CD8-positive, alpha-beta memory T cell (primary cell): ENCODE measurements around the gene MAP3K12. TPM values are rescaled to one million over a fixed set of nuclear protein-coding genes. Genes with fewer than 3 reads are reported as not detected.
A peak's percentile ranks its signal among the peaks of the same experiment; 100 is the strongest.

ENCODE experiments used
- CTCF ChIA-PET: fragments of 350-600 bp; sonication (Branson Sonifier 250); formaldehyde crosslinking; loops from one replicate; lab custom pipeline; 2021; ENCODE audit warnings: antibody characterized with exemption; lab: Charles Lee
- POLR2A ChIA-PET: fragments of 350-600 bp; sonication (Branson Sonifier 250); formaldehyde crosslinking; loops from one replicate; lab custom pipeline; 2021; ENCODE audit warnings: antibody characterized with exemption; lab: Charles Lee
- DNase-seq, 5 donors: peaks; one replicate each; pipeline versions ENCODE4 v3.0.0 to v3.0.0-alpha.2; 2020 to 2022; ENCODE audit warnings: mixed read lengths in 1 of 5
- H3K27ac ChIP-seq: one replicate; pipeline ENCODE4 v1.7.0; 2013; ENCODE audit warnings: low read depth, mild to moderate bottlenecking, low read length, moderate library complexity
- H3K27me3 ChIP-seq: 2 replicates; pipeline ENCODE4 v1.7.0; 2013; ENCODE audit warnings: low read length, mild to moderate bottlenecking; ENCODE audit not compliant: insufficient read depth, poor library complexity, severe bottlenecking
- H3K36me3 ChIP-seq: 2 replicates; pipeline ENCODE4 v1.7.0; 2013; ENCODE audit warnings: mild to moderate bottlenecking, low read length, moderate library complexity; ENCODE audit not compliant: insufficient read depth
- H3K4me1 ChIP-seq: 2 replicates; pipeline ENCODE4 v1.7.0; 2013; ENCODE audit warnings: mild to moderate bottlenecking, low read length, moderate library complexity; ENCODE audit not compliant: insufficient read depth
- H3K4me3 ChIP-seq: 2 replicates; pipeline ENCODE4 v1.7.0; 2013; ENCODE audit warnings: mild to moderate bottlenecking, low read length
- H3K9me3 ChIP-seq: 2 replicates; pipeline ENCODE4 v1.7.0; 2013; ENCODE audit warnings: mild to moderate bottlenecking, low read length
- H3K27ac Mint-ChIP-seq, 8 donors: one replicate each; pipeline ENCODE4 v1.8.0; 2020 to 2021; ENCODE audit warnings: mixed read lengths in 8 of 8, mild to moderate bottlenecking in 6 of 8, inconsistent platforms in 3 of 8, moderate library complexity in 3 of 8
- H3K27me3 Mint-ChIP-seq, 2 donors: one replicate each; pipeline ENCODE4 v1.8.0; 2020 to 2021; ENCODE audit warnings: mixed read lengths in 2 of 2, mild to moderate bottlenecking in 1 of 2, moderate library complexity in 1 of 2
- H3K36me3 Mint-ChIP-seq, 3 donors: one replicate each; pipeline ENCODE4 v1.8.0; 2020 to 2021; ENCODE audit warnings: mixed read lengths in 3 of 3, inconsistent platforms in 1 of 3, mild to moderate bottlenecking in 1 of 3
- H3K4me1 Mint-ChIP-seq, 3 donors: one replicate each; pipeline ENCODE4 v1.8.0; 2020 to 2021; ENCODE audit warnings: mixed read lengths in 3 of 3, inconsistent platforms in 1 of 3, mild to moderate bottlenecking in 1 of 3
- H3K4me3 Mint-ChIP-seq, 7 donors: one replicate each; pipeline ENCODE4 v1.8.0; 2020 to 2021; ENCODE audit warnings: mixed read lengths in 7 of 7, mild to moderate bottlenecking in 6 of 7, moderate library complexity in 4 of 7, inconsistent platforms in 2 of 7
- H3K9me3 Mint-ChIP-seq, 5 donors: one replicate each; pipeline ENCODE4 v1.8.0; 2020 to 2022; ENCODE audit warnings: mixed read lengths in 5 of 5, mild to moderate bottlenecking in 3 of 5, moderate library complexity in 2 of 5, inconsistent platforms in 1 of 5
- polyA plus RNA-seq: library from polyadenylated mRNA; unstranded; fragments of 300-500 nt; fragmentation: Illumina TruSeq; gene quantifications from one replicate; pipeline ENCODE4 v1.2.3, GENCODE V29; 2021
- total RNA-seq, 2 experiments: library from RNA; stranded (reverse); gene quantifications; one replicate each; pipeline ENCODE4 v1.2.3, GENCODE V29; 2021

The MAP3K12 gene
- total and polyA plus RNA-seq, 3 experiments from 2014 or later, result 6.9 to 11.9 (median 11.9) TPM

DNA sequence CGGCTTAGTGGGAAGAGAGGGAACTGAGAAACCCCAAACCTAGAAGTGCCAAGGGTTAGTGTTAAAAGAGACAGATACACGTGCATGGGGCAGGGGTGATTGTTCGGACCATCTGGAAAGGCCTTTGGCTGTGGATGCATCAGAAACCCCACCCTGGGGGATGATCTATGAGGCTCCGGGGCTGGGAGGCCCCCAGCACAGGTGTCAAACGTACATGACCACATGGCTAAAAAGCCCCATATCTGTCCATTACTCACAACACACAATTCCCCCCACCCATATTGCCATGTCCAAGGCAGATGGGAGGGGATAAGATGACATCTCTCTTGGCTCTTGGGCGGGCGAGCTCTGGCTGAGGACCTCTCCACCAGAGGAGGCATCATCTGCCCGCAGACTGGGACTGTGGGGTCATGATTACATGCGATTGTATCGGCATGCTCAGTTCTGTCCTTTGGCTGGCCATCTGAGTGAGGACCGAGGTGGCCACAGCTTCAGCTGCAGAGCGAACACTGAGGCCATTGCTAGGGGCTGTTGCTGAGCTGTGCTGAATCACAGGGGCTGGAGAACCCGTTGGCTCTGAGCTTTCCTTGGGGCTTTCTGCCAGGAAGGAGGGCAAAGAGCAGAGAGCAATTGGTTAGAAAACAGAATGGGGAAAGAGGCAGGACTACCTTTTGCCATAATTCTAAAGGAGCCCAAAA lies 17.6 kb upstream of the MAP3K12 start:
- no peak for DNase-seq
- H3K27me3 Mint-ChIP-seq, result no peaks in the 10 kb centered on the region
- H3K4me1 Mint-ChIP-seq, result no peaks in the 10 kb centered on the region
- Histone ChIP-seq H3K36me3 (peaks cover 58% of the 10 kb centered on the region), H3K27ac (no peak overlapping the region), H3K4me1 (no peaks in the 10 kb centered on the region), H3K4me3 (no peak overlapping the region), H3K9me3 (no peaks in the 10 kb centered on the region), H3K27me3 (no peaks in the 10 kb centered on the region)
- H3K36me3 Mint-ChIP-seq, result peaks cover 0 to 82% (median 18%) of the 10 kb centered on the region in 3 donors
- no peaks in the 10 kb centered on the region for H3K9me3 Mint-ChIP-seq
- peak overlapping the region in 2 of 8 donors; percentile 45 to 72 for H3K27ac Mint-ChIP-seq
- ChIA-PET POLR2A (no interaction called here), CTCF (interaction anchor here (1.1 kb wide), 1 partner anchor 8 kb away, joined by 3 read pairs; no protein-coding TSS in a partner anchor)
- no peak overlapping the region for H3K4me3 Mint-ChIP-seq

- Mint-ChIP-seq H3K27ac (peak overlapping the region in 4 of 8 donors; percentile 1 to 78 (median 20)), H3K36me3 (peaks cover 0 to 80% (median 9%) of the 10 kb centered on the region in 3 donors), H3K9me3 (no peaks in the 10 kb centered on the region), H3K4me1 (no peaks in the 10 kb centered on the region), H3K27me3 (no peaks in the 10 kb centered on the region), H3K4me3 (no peak overlapping the region)
- Histone ChIP-seq H3K27ac (no peak overlapping the region), H3K9me3 (no peaks in the 10 kb centered on the region), H3K36me3 (peaks cover 48% of the 10 kb centered on the region), H3K4me3 (no peak overlapping the region), H3K27me3 (no peaks in the 10 kb centered on the region), H3K4me1 (no peaks in the 10 kb centered on the region)
- CTCF ChIA-PET, result no interaction called here
- no peak for DNase-seq
- POLR2A ChIA-PET, result no interaction called here
Observed at GRCh38 chr12:53515291-53515680, 16.0 kb upstream of the MAP3K12 start.

- no peak for DNase-seq
- Mint-ChIP-seq H3K4me1 (no peaks in the 10 kb centered on the region), H3K27me3 (no peaks in the 10 kb centered on the region), H3K9me3 (no peaks in the 10 kb centered on the region), H3K27ac (peak overlapping the region in 4 of 8 donors; percentile 1 to 78 (median 28)), H3K4me3 (no peak overlapping the region), H3K36me3 (peaks cover 0 to 77% (median 6%) of the 10 kb centered on the region in 3 donors)
- Histone ChIP-seq H3K9me3 (no peaks in the 10 kb centered on the region), H3K36me3 (peaks cover 45% of the 10 kb centered on the region), H3K27ac (no peak overlapping the region), H3K27me3 (no peaks in the 10 kb centered on the region), H3K4me1 (no peaks in the 10 kb centered on the region), H3K4me3 (no peak overlapping the region)
- CTCF ChIA-PET, result no interaction called here
- POLR2A ChIA-PET, result no interaction called here
Observed at GRCh38 chr12:53514628-53515290, 15.5 kb upstream of the MAP3K12 start.

DNA sequence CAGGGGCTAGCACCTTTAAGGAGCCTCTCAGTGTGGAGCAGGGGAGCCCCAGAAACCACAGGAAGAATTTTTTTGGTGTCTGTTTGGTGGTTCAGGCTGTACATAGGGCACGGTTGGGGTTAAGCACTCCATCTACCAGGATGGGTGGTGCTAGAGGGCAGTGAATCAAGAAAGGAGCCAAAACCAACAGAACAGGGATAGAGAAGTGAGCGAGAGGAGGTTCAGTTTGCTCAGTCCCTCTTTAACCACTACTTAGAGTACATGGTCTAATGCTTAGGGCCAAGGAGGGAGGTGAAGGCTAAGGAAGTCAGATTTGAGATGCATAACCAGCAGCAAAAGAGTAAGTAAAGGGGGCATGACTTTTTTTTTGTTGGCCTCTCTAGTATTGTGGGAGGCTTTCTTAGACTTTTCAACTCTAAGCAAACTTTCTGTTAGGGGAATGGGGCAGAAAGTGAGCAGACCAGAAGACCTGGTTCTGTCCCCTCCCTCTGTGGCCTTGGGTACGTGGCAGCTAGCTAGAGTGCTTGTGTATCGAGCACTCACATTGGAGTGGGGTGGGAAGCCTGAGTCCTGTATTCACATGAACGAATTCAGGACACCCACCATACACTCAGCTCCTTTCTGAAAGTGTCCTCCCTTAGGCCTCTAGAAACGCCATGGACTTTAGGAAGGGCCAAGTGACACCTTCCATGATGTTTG lies 14.6 kb upstream of the MAP3K12 start:
- H3K4me1 Mint-ChIP-seq, result peaks cover 0 to 4% (median 4%) of the 10 kb centered on the region in 3 donors
- no peaks in the 10 kb centered on the region for H3K9me3 Mint-ChIP-seq
- H3K27me3 Mint-ChIP-seq, result no peaks in the 10 kb centered on the region
- no peak for DNase-seq
- H3K9me3 ChIP-seq, result no peaks in the 10 kb centered on the region
- no peak overlapping the region for H3K4me3 Mint-ChIP-seq
- peaks cover under 1% of the 10 kb centered on the region for H3K4me1 ChIP-seq
- H3K36me3 ChIP-seq, result peaks cover 45% of the 10 kb centered on the region
- H3K27ac ChIP-seq, result no peak overlapping the region
- H3K36me3 Mint-ChIP-seq, result peaks cover 0 to 70% (median 6%) of the 10 kb centered on the region in 3 donors
- CTCF ChIA-PET, result no interaction called here
- POLR2A ChIA-PET, result no interaction called here
- H3K27me3 ChIP-seq, result no peaks in the 10 kb centered on the region
- H3K4me3 ChIP-seq, result no peak overlapping the region
- peak overlapping the region in 6 of 8 donors; percentile 7 to 78 (median 52) for H3K27ac Mint-ChIP-seq

- H3K27me3 ChIP-seq, result no peaks in the 10 kb centered on the region
- Mint-ChIP-seq H3K36me3 (peaks cover 0 to 62% (median 4%) of the 10 kb centered on the region in 3 donors), H3K27ac (peak overlapping the region in 1 of 8 donors; percentile 38), H3K9me3 (no peaks in the 10 kb centered on the region), H3K4me3 (no peak overlapping the region), H3K4me1 (peaks cover 4 to 10% (median 9%) of the 10 kb centered on the region in 3 donors), H3K27me3 (no peaks in the 10 kb centered on the region)
- ChIA-PET CTCF (interaction anchor here (1.0 to 4.9 kb wide), 4 partner anchors 9 to 189 kb away, joined by 3 to 57 read pairs (median 14); partner anchors contain the start of genes AAAS and TARBP2), POLR2A (interaction anchor here (0.6 kb wide), 1 partner anchor 51 kb away, joined by 3 read pairs; no protein-coding TSS in a partner anchor)
- H3K36me3 ChIP-seq, result peaks cover 38% of the 10 kb centered on the region
- no peaks in the 10 kb centered on the region for H3K9me3 ChIP-seq
- peaks cover 7% of the 10 kb centered on the region for H3K4me1 ChIP-seq
- no peak overlapping the region for H3K4me3 ChIP-seq
- no peak for DNase-seq
- no peak overlapping the region for H3K27ac ChIP-seq
Observed at GRCh38 chr12:53510181-53510812, 11.0 kb upstream of the MAP3K12 start.

DNA sequence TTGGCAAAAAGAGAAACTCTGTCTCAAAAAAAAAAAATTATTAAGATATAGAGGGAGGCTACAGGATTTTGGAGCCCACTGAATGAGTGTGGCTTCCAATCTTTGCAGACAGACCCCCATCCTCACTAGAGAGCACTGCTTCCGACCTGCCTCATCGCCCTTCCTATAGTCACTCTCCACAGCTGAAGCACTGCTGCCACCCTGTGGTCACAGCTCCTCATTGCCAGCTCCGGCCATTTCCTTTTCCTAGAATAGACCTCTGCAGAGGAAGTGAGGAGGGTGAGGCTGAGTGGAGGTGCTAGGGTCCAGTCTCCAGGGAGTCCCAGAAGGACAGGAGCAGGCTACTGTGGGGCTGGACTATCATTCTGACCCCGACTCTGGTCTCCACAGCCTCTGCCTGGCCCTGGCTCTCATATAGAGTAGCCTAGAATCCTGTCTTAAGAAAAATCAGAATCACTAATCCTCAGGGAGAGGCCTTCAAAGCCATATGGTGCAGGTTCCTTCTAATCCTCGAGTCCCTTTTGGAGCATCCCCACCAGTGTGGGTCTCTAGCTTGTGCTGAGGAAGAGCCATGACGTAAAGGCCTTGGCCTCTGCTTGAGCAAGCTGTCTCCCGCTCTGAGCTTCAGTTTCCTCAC lies 9.4 kb upstream of the MAP3K12 start:
- no peaks in the 10 kb centered on the region for H3K27me3 Mint-ChIP-seq
- peak overlapping the region in 7 of 8 donors; percentile 0 to 87 (median 68) for H3K27ac Mint-ChIP-seq
- peak; percentile 63 to 85 (median 75) for DNase-seq
- H3K9me3 ChIP-seq, result no peaks in the 10 kb centered on the region
- H3K27me3 ChIP-seq, result no peaks in the 10 kb centered on the region
- H3K4me1 ChIP-seq, result peaks cover 7% of the 10 kb centered on the region
- no peak overlapping the region for H3K27ac ChIP-seq
- H3K9me3 Mint-ChIP-seq, result no peaks in the 10 kb centered on the region
- peaks cover 0 to 58% (median 2%) of the 10 kb centered on the region in 3 donors for H3K36me3 Mint-ChIP-seq
- CTCF ChIA-PET, result interaction anchor here (0.6 to 4.9 kb wide), 39 partner anchors 8 to 187 kb away, joined by 3 to 57 read pairs (median 4); partner anchors contain the start of genes AAAS, AMHR2, ATP5MC2 and MAP3K12
- H3K4me3 Mint-ChIP-seq, result peak overlapping the region in 2 of 7 donors; percentile 7 to 40
- peaks cover 24% of the 10 kb centered on the region for H3K36me3 ChIP-seq
- POLR2A ChIA-PET, result interaction anchor here (1.0 to 1.6 kb wide), 5 partner anchors 8 to 213 kb away, joined by 4 to 7 read pairs (median 4); partner anchors contain the start of genes AAAS, PFDN5 and TARBP2
- peaks cover 4 to 10% (median 9%) of the 10 kb centered on the region in 3 donors for H3K4me1 Mint-ChIP-seq
- H3K4me3 ChIP-seq, result no peak overlapping the region

DNA sequence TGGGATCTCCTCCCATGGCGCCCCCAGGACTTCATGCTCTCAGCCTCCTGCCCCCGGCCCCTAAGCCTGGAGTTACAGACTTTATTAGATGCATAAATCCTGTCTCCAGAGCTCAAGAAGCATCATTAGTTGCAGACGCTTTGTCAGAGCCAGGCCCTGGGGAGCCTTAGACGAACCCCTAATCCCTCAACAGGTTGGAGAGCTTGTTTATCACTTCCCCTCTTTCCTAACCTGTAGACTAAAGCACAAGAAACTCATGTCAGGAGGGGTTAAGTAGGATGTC lies 8.3 kb upstream of the MAP3K12 start:
- POLR2A ChIA-PET, result interaction anchor here (1.4 to 1.6 kb wide), 2 partner anchors 155 to 186 kb away, joined by 4 read pairs; partner anchors contain the start of gene AAAS
- peaks cover 23% of the 10 kb centered on the region for H3K36me3 ChIP-seq
- Mint-ChIP-seq H3K4me3 (no peak overlapping the region), H3K36me3 (peaks cover 0 to 53% (median 2%) of the 10 kb centered on the region in 3 donors), H3K27me3 (no peaks in the 10 kb centered on the region), H3K9me3 (no peaks in the 10 kb centered on the region), H3K4me1 (peaks cover 4 to 14% (median 12%) of the 10 kb centered on the region in 3 donors), H3K27ac (peak overlapping the region in 3 of 8 donors; percentile 23 to 88 (median 69))
- no peak for DNase-seq
- H3K4me3 ChIP-seq, result no peak overlapping the region
- no peaks in the 10 kb centered on the region for H3K9me3 ChIP-seq
- no peaks in the 10 kb centered on the region for H3K27me3 ChIP-seq
- CTCF ChIA-PET, result interaction anchor here (1.9 to 4.9 kb wide), 8 partner anchors 8 to 186 kb away, joined by 6 to 57 read pairs (median 18); partner anchors contain the start of genes AAAS, AMHR2, MAP3K12 and TARBP2
- no peak overlapping the region for H3K27ac ChIP-seq
- peaks cover 8% of the 10 kb centered on the region for H3K4me1 ChIP-seq
